Measurements from ENCODE around the gene G0S2. TPM values are rescaled to one million over a fixed set of nuclear protein-coding genes. Genes with fewer than 3 reads are reported as not detected.
A peak's percentile ranks its signal among the peaks of the same experiment; 100 is the strongest.

Gene G0S2
- total and polyA plus RNA-seq, 2 of the 4 experiments (the other 2 are of a cell fraction) = 0.36 to 0.53 TPM

DNA sequence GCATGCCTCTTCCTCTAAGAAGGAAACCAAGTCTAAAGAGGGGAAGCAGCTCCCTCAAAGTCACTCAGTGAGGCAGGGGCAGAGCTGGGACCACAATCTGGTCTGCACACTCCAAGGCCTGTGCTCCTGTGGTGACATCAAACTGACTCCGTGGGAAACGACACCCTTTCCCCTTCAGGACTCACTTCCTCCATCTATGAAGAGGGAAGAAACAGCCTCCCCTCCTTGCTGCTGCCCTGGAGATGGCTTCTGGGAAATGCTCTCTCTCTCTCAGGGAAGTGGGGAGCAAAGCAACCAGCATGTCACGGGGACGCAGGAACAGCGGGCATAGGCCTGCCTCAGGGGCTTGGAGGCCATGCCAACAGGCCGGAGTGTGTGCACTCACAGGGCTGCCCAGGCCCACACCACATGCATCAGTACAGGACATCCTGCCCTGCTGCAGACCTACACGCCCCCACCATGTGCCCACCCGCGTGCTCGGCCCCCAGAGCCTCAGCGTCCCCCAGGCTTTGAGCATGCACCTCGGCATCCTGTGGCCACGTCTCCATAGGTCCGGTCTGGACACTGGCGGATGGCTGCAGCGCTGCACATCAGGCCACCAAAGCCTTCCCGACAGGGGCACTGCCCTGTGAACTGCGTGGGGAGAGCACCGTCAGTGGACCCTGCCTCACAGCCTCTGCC, 48.7 kb upstream of the G0S2 start:
- no peaks in the 10 kb centered on the region for H3K36me3 ChIP-seq (ENCODE audit: control insufficient read depth, insufficient read depth, low read length)
- H3K9me3 ChIP-seq (ENCODE audit: control insufficient read depth, insufficient read depth, low read length) = no peaks in the 10 kb centered on the region
- H3K9me1 ChIP-seq (ENCODE audit: insufficient read depth, low read length) = no peaks in the 10 kb centered on the region; the same call in 1 of the 2 replicates
- no peaks in the 10 kb centered on the region for H4K20me1 ChIP-seq (ENCODE audit: insufficient read depth, low read length)
- H3K4ac ChIP-seq (ENCODE audit: low read depth, low read length) = no peak overlapping the region
- no peak overlapping the region for H2BK5ac ChIP-seq (ENCODE audit: low read depth, low read length, poor library complexity, severe bottlenecking)
- H3K9ac ChIP-seq (ENCODE audit: low read depth, low read length) = no peak overlapping the region
- H3K79me1 ChIP-seq (ENCODE audit: low read depth in 1 of 2, low read length in 2 of 2) = no peaks in the 10 kb centered on the region
- no peak overlapping the region for H2BK120ac ChIP-seq (ENCODE audit: low read depth, low read length)
- no peak overlapping the region for H2BK20ac ChIP-seq (ENCODE audit: low read depth, low read length)
- in situ Hi-C loops (cut with MboI; ENCODE audit: low sequenced_read_pairs) = loop anchor here (5.0 kb wide), 1 partner anchor 49 kb away; no protein-coding TSS in a partner anchor
- H2AK9ac ChIP-seq (replicated peaks; ENCODE audit: low read depth, low read length, poor library complexity) = no peak overlapping the region
- ChIA-PET CTCF (interaction anchor here (0.9 to 1.2 kb wide), 2 partner anchors 19 to 26 kb away, joined by 3 to 5 read pairs; partner anchors contain the start of gene LAMB3), POLR2A (ENCODE audit: unreplicated experiment) (no interaction called here)
- H2AFZ ChIP-seq (replicated peaks; ENCODE audit: low read length, poor library complexity) = peak overlapping the region; percentile 17
- H2AK5ac ChIP-seq (ENCODE audit: low read depth, low read length) = no peak overlapping the region
- dilution Hi-C loops (cut with HindIII; ENCODE audit: low sequenced_read_pairs, unreplicated experiment) = no loop called here
- no peaks in the 10 kb centered on the region; the same call in none of the 2 replicates for H3K4me1 ChIP-seq (ENCODE audit: control insufficient read depth, insufficient read depth, low read length)
- no peak overlapping the region for H4K91ac ChIP-seq (ENCODE audit: insufficient read depth, low read depth, low read length)
- no peak overlapping the region for H3K4me2 ChIP-seq (ENCODE audit: low read depth, low read length)
- 97% methylated on average over 9 of the region's 19 CpGs; no CpG with 5 or more reads in 1 of the 2 experiments for WGBS, 2 experiments (ENCODE audit: extremely low coverage in 2 of 2, insufficient read length in 1 of 2)
- no peak overlapping the region for H3K18ac ChIP-seq (ENCODE audit: low read depth, low read length)
- no peak overlapping the region for H4K8ac ChIP-seq (ENCODE audit: low read depth in 2 of 2, low read length in 2 of 2)
- no peaks in the 10 kb centered on the region for H3K27me3 ChIP-seq (ENCODE audit: control insufficient read depth, insufficient read depth, low read length)
- DNase-seq (no peak), ATAC-seq (ENCODE audit: low read depth) (no peak)
- BruUV-seq (replicated peaks) = no TSS peak
- intact Hi-C loops (cut with micrococcal nuclease) = loop anchor here (1.0 kb wide), 3 partner anchors 50 to 67 kb away; no protein-coding TSS in a partner anchor
- no peak overlapping the region for H3K4me3 ChIP-seq (ENCODE audit: insufficient read depth, low read depth, low read length)
- no peak overlapping the region for H2BK15ac ChIP-seq (ENCODE audit: low read depth, low read length)
- no peak overlapping the region for H3K27ac ChIP-seq (ENCODE audit: insufficient read depth, low read length)
- H3K23ac ChIP-seq (ENCODE audit: low read depth, low read length) = no peak overlapping the region
- H3K56ac ChIP-seq (ENCODE audit: extremely low read depth, insufficient read depth, low read length) = no peak overlapping the region
- H3K14ac ChIP-seq (replicated peaks; ENCODE audit: low read depth, low read length) = no peak overlapping the region
- H4K5ac ChIP-seq (ENCODE audit: low read depth, low read length) = no peak overlapping the region
- TF ChIP-seq ELK1 (IDR thresholded peaks at IDR 0.05; ENCODE audit: borderline replicate concordance, low read depth, low read length) (no peak), MAZ (IDR thresholded peaks at IDR 0.05; ENCODE audit: borderline replicate concordance, low read depth, low read length) (no peak), FOS (IDR thresholded peaks at IDR 0.05; ENCODE audit: low read depth, low read length) (no peak), RFX5 (IDR thresholded peaks at IDR 0.05; ENCODE audit: low read depth, low read length) (no peak), MXI1 (IDR thresholded peaks at IDR 0.05; ENCODE audit: borderline replicate concordance, low read depth, low read length) (no peak), CTCF (conservative IDR thresholded peaks at IDR 0.05; ENCODE audit: low read depth, low read length) (no peak), NFE2L2 (IDR thresholded peaks at IDR 0.05; ENCODE audit: low read depth, low read length) (no peak), MAFK (IDR thresholded peaks at IDR 0.05; ENCODE audit: low read depth, low read length) (no peak), RCOR1 (IDR thresholded peaks at IDR 0.05; ENCODE audit: insufficient replicate concordance, low read length) (no peak), USF2 (IDR thresholded peaks at IDR 0.05; ENCODE audit: low read depth, low read length) (no peak), CEBPB (IDR thresholded peaks at IDR 0.05; ENCODE audit: low read depth, low read length) (no peak), SMC3 (IDR thresholded peaks at IDR 0.05; ENCODE audit: low read depth, low read length) (no peak), BHLHE40 (IDR thresholded peaks at IDR 0.05; ENCODE audit: low read depth, low read length) (no peak), RAD21 (IDR thresholded peaks at IDR 0.05; ENCODE audit: low read length) (no peak), CHD1 (IDR thresholded peaks at IDR 0.05; ENCODE audit: low read depth, low read length) (no peak)
